HepG2 (cell line): ENCODE results near the gene CPNE1. TPM values are rescaled to one million over a fixed set of nuclear protein-coding genes. Genes with fewer than 3 reads are reported as not detected.

Source experiments
- ATAC-seq: fragments of 200-7000 bp; cut with Tn5 transposase; 3 replicates; pipeline ENCODE4 v1.9.1; 2020; ENCODE audit warnings: mild to moderate bottlenecking, moderate library complexity
- BruUV-seq: library from RNA; stranded (reverse); fragments of 400-500 nt; replicated peaks from 2 replicates; lab custom pipeline; 2021; lab: Mats Ljungman, UMichigan
- CTCF ChIA-PET: fragments of 300-600 bp; formaldehyde crosslinking; extraction: SDS; loops from one replicate; lab custom pipeline; 2021; ENCODE audit warnings: low total read pairs, inconsistent platforms, low intra/inter-chr PET ratio; lab: Yijun Ruan, JAX
- POLR2A ChIA-PET: fragments of 350-600 bp; sonication (Branson Sonifier 250); formaldehyde crosslinking; loops from one replicate; lab custom pipeline; 2020; ENCODE audit warnings: antibody characterized with exemption, inconsistent platforms; lab: Yijun Ruan, JAX
- DNase-seq: peaks from one replicate; pipeline ENCODE4 v3.0.0-alpha.2; 2015; ENCODE audit warnings: low spot score
- FAIRE-seq: peaks from 3 replicates; lab custom pipeline; 2011; peaks lifted over from hg19 to GRCh38; lab: Jason Lieb, UNC
- H2AFZ ChIP-seq: one replicate; pipeline ENCODE4 v1.6.1; 2011; ENCODE audit warnings: low read length, inconsistent platforms
- H3K27ac ChIP-seq: fragments of 300-600 bp; 3 replicates; pipeline ENCODE4 v1.8.0; 2011; ENCODE audit warnings: mixed run types, mild to moderate bottlenecking, mixed read lengths, low read length, inconsistent platforms; ENCODE audit not compliant: insufficient read depth; ENCODE audit errors: extremely low read length
- H3K27me3 ChIP-seq, 2 experiments: fragments of 200-600 bp in 1 of 2; 2 replicates in 1 of 2; 3 replicates in 1 of 2; pipeline versions ENCODE4 v1.6.0 to v1.8.0; 2011; ENCODE audit warnings: low read length in 2 of 2, mild to moderate bottlenecking in 2 of 2, moderate library complexity in 2 of 2, inconsistent platforms in 1 of 2; ENCODE audit not compliant: insufficient read depth in 2 of 2, control insufficient read depth in 1 of 2
- H3K36me3 ChIP-seq, 2 experiments: fragments of 200-600 bp in 1 of 2; replicated peaks in 1 of 2; 2 replicates in 1 of 2; 3 replicates in 1 of 2; pipeline versions ENCODE4 v1.5.1 to v1.8.0; 2011; ENCODE audit warnings: low read length in 2 of 2, inconsistent platforms in 1 of 2; ENCODE audit not compliant: insufficient read depth in 2 of 2, control insufficient read depth in 1 of 2
- H3K4me1 ChIP-seq: 2 replicates; pipeline ENCODE4 v1.5.1; 2012; ENCODE audit warnings: low read length, inconsistent platforms; ENCODE audit not compliant: insufficient read depth
- H3K4me2 ChIP-seq: 2 replicates; pipeline ENCODE4 v1.6.0; 2011; ENCODE audit warnings: low read depth, low read length, inconsistent platforms
- H3K4me3 ChIP-seq, 3 experiments: fragments of 200-600 bp in 1 of 3; sonication (generic), shearing (Covaris generic) in 1 of 3; replicated peaks in 1 of 3; 2 replicates each; pipeline ENCODE4 v1.5.1; 2011 to 2016; ENCODE audit warnings: low read length in 3 of 3, inconsistent platforms in 2 of 3, low read depth in 2 of 3, mild to moderate bottlenecking in 2 of 3, control low read depth in 1 of 3, mixed read lengths in 1 of 3; ENCODE audit not compliant: insufficient read depth in 1 of 3
- H3K79me2 ChIP-seq: one replicate; pipeline ENCODE4 v1.6.1; 2011; ENCODE audit warnings: low read length, inconsistent platforms; ENCODE audit not compliant: insufficient read depth
- H3K9ac ChIP-seq: 2 replicates; pipeline ENCODE4 v1.6.0; 2011; ENCODE audit warnings: mild to moderate bottlenecking, low read depth, low read length, inconsistent platforms; ENCODE audit not compliant: insufficient read depth
- H3K9me3 ChIP-seq: 2 replicates; pipeline ENCODE4 v1.5.1; 2012; ENCODE audit warnings: mild to moderate bottlenecking, low read length
- H4K20me1 ChIP-seq: 2 replicates; pipeline ENCODE4 v1.6.0; 2011; ENCODE audit warnings: inconsistent platforms, mild to moderate bottlenecking, low read length, moderate library complexity; ENCODE audit not compliant: insufficient read depth
- ETS1 ChIP-seq: sonication (generic); formaldehyde crosslinking; IDR thresholded peaks from 2 replicates; pipeline ENCODE4 v1.4.0; 2020; ENCODE audit warnings: missing genetic modification reagents
- GPBP1L1 ChIP-seq: sonication (generic); formaldehyde crosslinking; IDR thresholded peaks from 2 replicates; pipeline ENCODE4 v1.5.0; 2020; ENCODE audit warnings: mild to moderate bottlenecking, missing genetic modification reagents
- HDAC6 ChIP-seq: fragments of 200-600 bp; sonication (generic); IDR thresholded peaks from 2 replicates; pipeline ENCODE4 v1.7.0; 2017; ENCODE audit warnings: mild to moderate bottlenecking, antibody characterized with exemption, low read length, low read depth
- HMG20A ChIP-seq: IDR thresholded peaks from 2 replicates; pipeline ENCODE4 v1.6.1; 2016; ENCODE audit warnings: borderline replicate concordance
- HMGA1 ChIP-seq: sonication (generic); formaldehyde crosslinking; conservative IDR thresholded peaks from 2 replicates; pipeline ENCODE4 v1.4.0; 2020; ENCODE audit warnings: missing genetic modification reagents
- NCOA1 ChIP-seq: sonication (generic); formaldehyde crosslinking; IDR thresholded peaks from 2 replicates; pipeline ENCODE4 v1.9.0; 2021; ENCODE audit warnings: missing genetic modification reagents
- NCOA2 ChIP-seq: sonication (generic); formaldehyde crosslinking; IDR thresholded peaks from 2 replicates; pipeline ENCODE4 v1.8.0; 2022; ENCODE audit warnings: inconsistent platforms
- SIN3A ChIP-seq: IDR thresholded peaks from 2 replicates; pipeline ENCODE4 v1.6.1; 2011; ENCODE audit warnings: low read depth, mild to moderate bottlenecking, control low read depth, low read length, borderline replicate concordance
- ZBTB7B ChIP-seq: sonication (generic); formaldehyde crosslinking; IDR thresholded peaks from 2 replicates; pipeline ENCODE4 v1.4.0; 2020; ENCODE audit warnings: missing genetic modification reagents
- ZFP62 ChIP-seq: sonication (generic); formaldehyde crosslinking; IDR thresholded peaks from 2 replicates; pipeline ENCODE4 v1.4.0; 2020; ENCODE audit warnings: missing genetic modification reagents
- ZKSCAN5 ChIP-seq: sonication (generic); formaldehyde crosslinking; IDR thresholded peaks from 2 replicates; pipeline ENCODE4 v1.5.1; 2020; ENCODE audit warnings: mild to moderate bottlenecking, missing genetic modification reagents
- ZNF180 ChIP-seq: sonication (generic); formaldehyde crosslinking; IDR thresholded peaks from 2 replicates; pipeline ENCODE4 v1.4.0; 2020; ENCODE audit warnings: low read depth, missing genetic modification reagents, borderline replicate concordance
- ZNF446 ChIP-seq: sonication (generic); formaldehyde crosslinking; IDR thresholded peaks from 2 replicates; pipeline ENCODE4 v1.5.0; 2020; ENCODE audit warnings: mild to moderate bottlenecking, missing genetic modification reagents
- ZNF460 ChIP-seq: sonication (generic); formaldehyde crosslinking; IDR thresholded peaks from 2 replicates; pipeline ENCODE4 v1.5.1; 2020; ENCODE audit warnings: missing genetic modification reagents, mild to moderate bottlenecking, borderline replicate concordance
- ZNF569 ChIP-seq: sonication (generic); formaldehyde crosslinking; IDR thresholded peaks from 2 replicates; pipeline ENCODE4 v1.5.0; 2020; ENCODE audit warnings: mild to moderate bottlenecking, missing genetic modification reagents, moderate library complexity, borderline replicate concordance
- WGBS: methylation state at CpG from one replicate; pipeline ENCODE4 v1.1.6; 2017; ENCODE audit warnings: low lambda C conversion rate; 5-methylcytosine and 5-hydroxymethylcytosine counted together
- in situ Hi-C: cut with HindIII; loops from 2 replicates; pipeline ENCODE4 v1.10.0; 2017; ENCODE audit warnings: low pct_unique_long_range_greater_than_20kb; ENCODE audit not compliant: extremely low pct_ligation_motif_present
- intact Hi-C: fragments of 100-400 bp; cut with micrococcal nuclease; formaldehyde crosslinking; loops from one replicate; pipeline ENCODE4 v1.10.0; 2022; ENCODE audit not compliant: unreplicated experiment
- polyA plus RNA-seq, 8 experiments: library from polyadenylated mRNA; depleted of rRNA in 3 of 8; stranded (reverse) in 7 of 8; unstranded in 1 of 8; fragments of >200 nt; fragmentation: Illumina TruSeq in 4 of 8; extraction: Trizol in 4 of 8; gene quantifications; 2 replicates each; pipeline versions ENCODE4 v1.2.1 to v1.2.3, GENCODE V29; 2011 to 2016; ENCODE audit warnings: low read depth in 4 of 8, missing spikeins in 1 of 8, mixed read lengths in 1 of 8; ENCODE audit not compliant: insufficient read depth in 1 of 8
- total RNA-seq, 5 experiments: library from RNA; depleted of rRNA; stranded (reverse); fragments of >200 nt; fragmentation: Illumina TruSeq; extraction: Trizol; gene quantifications; 2 replicates each; pipeline ENCODE4 v1.2.3, GENCODE V29; 2016; ENCODE audit warnings: low read depth in 1 of 5
- TF ChIP-seq, protein P1 (sequence below): fragments of 450-650 bp; IDR thresholded peaks from 2 replicates; pipeline ENCODE4 v1.6.1; 2016

The CPNE1 gene
- total and polyA plus RNA-seq, 2 of the 13 experiments (the other 11 are each of a cell fraction or from before 2014, with no cell fraction given), result 408 to 431 TPM

- WGBS, result 97% methylated on average over 4 of the region's 4 CpGs
- no peaks in the 10 kb centered on the region for H4K20me1 ChIP-seq
- H3K27me3 ChIP-seq, result no peaks in the 10 kb centered on the region
- CTCF ChIA-PET, result no interaction called here
- no peaks in the 10 kb centered on the region for H3K79me2 ChIP-seq
- H3K9ac ChIP-seq, result no peak overlapping the region
- intact Hi-C loops, result no loop called here
- no peak overlapping the region for H2AFZ ChIP-seq
- no peak overlapping the region for H3K4me3 ChIP-seq
- BruUV-seq, result no TSS peak
- H3K4me1 ChIP-seq, result no peaks in the 10 kb centered on the region
- no peak overlapping the region for H3K4me2 ChIP-seq
- TF ChIP-seq HDAC6, result no peak
- TF ChIP-seq, protein P1, sequence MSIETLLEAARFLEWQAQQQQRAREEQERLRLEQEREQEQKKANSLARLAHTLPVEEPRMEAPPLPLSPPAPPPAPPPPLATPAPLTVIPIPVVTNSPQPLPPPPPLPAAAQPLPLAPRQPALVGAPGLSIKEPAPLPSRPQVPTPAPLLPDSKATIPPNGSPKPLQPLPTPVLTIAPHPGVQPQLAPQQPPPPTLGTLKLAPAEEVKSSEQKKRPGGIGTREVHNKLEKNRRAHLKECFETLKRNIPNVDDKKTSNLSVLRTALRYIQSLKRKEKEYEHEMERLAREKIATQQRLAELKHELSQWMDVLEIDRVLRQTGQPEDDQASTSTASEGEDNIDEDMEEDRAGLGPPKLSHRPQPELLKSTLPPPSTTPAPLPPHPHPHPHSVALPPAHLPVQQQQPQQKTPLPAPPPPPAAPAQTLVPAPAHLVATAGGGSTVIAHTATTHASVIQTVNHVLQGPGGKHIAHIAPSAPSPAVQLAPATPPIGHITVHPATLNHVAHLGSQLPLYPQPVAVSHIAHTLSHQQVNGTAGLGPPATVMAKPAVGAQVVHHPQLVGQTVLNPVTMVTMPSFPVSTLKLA, result peak; percentile 89
- in situ Hi-C loops, result no loop called here
- ATAC-seq (no peak), FAIRE-seq (no peak), DNase-seq (no peak)
- peaks cover 21 to 49% of the 10 kb centered on the region in 2 experiments for H3K36me3 ChIP-seq
- H3K27ac ChIP-seq, result no peak overlapping the region
- H3K9me3 ChIP-seq, result no peaks in the 10 kb centered on the region
- POLR2A ChIA-PET, result no interaction called here
These were observed 9.2 kb upstream of the CPNE1 start for GRCh38 chr20:35673884-35674283.

DNA sequence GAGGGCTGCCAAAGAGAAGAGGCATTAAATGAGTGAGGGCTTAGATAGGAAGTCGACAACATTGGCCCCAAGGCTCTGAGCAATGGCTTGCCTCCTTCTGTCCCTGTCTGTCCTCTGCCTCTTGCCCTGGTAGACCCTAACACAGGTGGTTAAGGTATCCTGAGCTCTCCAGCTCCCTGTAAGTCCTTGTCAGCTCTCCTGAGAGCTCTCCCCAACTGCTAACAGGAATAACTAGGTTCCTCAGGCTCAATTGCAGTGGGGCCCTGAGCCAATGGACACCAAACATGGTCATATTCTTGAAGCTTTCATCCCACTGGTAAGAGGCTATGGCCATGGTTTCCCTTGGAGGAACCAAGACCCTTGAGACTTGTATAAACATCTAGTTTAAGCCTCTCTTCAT, 5.0 kb upstream of the CPNE1 start:
- TF ChIP-seq ZNF446 (CRISPR knock-in tag), result no peak
- TF ChIP-seq NCOA2 (CRISPR knock-in tag), result no peak
- TF ChIP-seq NCOA1 (CRISPR knock-in tag), result no peak
- no peak for TF ChIP-seq ZNF569
- no peak for TF ChIP-seq ETS1 (CRISPR knock-in tag)
- TF ChIP-seq ZBTB7B, result no peak
- TF ChIP-seq HMG20A, result no peak
- TF ChIP-seq ZKSCAN5 (CRISPR knock-in tag), result no peak
- no peak for TF ChIP-seq HMGA1 (CRISPR knock-in tag)
- TF ChIP-seq ZFP62, result no peak
- TF ChIP-seq SIN3A, result no peak
- TF ChIP-seq ZNF180 (CRISPR knock-in tag), result no peak
- TF ChIP-seq GPBP1L1 (CRISPR knock-in tag), result no peak
- TF ChIP-seq ZNF460 (CRISPR knock-in tag), result no peak
- intact Hi-C loops (no loop called here), in situ Hi-C loops (no loop called here)
- ATAC-seq (no peak), DNase-seq (no peak), FAIRE-seq (no peak)
- H3K79me2 ChIP-seq, result peaks cover under 1% of the 10 kb centered on the region
- no TSS peak for BruUV-seq
- H4K20me1 ChIP-seq, result no peaks in the 10 kb centered on the region
- H3K9me3 ChIP-seq, result no peaks in the 10 kb centered on the region
- H3K27ac ChIP-seq, result no peak overlapping the region
- no peaks in the 10 kb centered on the region for H3K27me3 ChIP-seq
- 46% methylated on average over 1 of the region's 1 CpG for WGBS
- POLR2A ChIA-PET, result no interaction called here
- H3K9ac ChIP-seq, result no peak overlapping the region
- H3K4me1 ChIP-seq, result peaks cover 5% of the 10 kb centered on the region; the same call in 1 of the 2 replicates
- peaks cover 21 to 47% of the 10 kb centered on the region in 2 experiments for H3K36me3 ChIP-seq
- no peak overlapping the region for H3K4me2 ChIP-seq
- H2AFZ ChIP-seq, result no peak overlapping the region
- CTCF ChIA-PET, result no interaction called here
- H3K4me3 ChIP-seq, result no peak overlapping the region
